AG08395 (cell line): ENCODE results near the gene KLHDC10.
A peak's percentile ranks its signal among the peaks of the same experiment; 100 is the strongest.
"Not testable (repeated sequence)": the region's sequence is repeated elsewhere in the genome, so short reads cannot be mapped to it uniquely, and the experiment has no call there.

Source experiments
- DNase-seq: peaks from one replicate; pipeline ENCODE4 v3.0.0; 2012; ENCODE audit warnings: mixed read lengths, low spot score

Gene KLHDC10

DNA sequence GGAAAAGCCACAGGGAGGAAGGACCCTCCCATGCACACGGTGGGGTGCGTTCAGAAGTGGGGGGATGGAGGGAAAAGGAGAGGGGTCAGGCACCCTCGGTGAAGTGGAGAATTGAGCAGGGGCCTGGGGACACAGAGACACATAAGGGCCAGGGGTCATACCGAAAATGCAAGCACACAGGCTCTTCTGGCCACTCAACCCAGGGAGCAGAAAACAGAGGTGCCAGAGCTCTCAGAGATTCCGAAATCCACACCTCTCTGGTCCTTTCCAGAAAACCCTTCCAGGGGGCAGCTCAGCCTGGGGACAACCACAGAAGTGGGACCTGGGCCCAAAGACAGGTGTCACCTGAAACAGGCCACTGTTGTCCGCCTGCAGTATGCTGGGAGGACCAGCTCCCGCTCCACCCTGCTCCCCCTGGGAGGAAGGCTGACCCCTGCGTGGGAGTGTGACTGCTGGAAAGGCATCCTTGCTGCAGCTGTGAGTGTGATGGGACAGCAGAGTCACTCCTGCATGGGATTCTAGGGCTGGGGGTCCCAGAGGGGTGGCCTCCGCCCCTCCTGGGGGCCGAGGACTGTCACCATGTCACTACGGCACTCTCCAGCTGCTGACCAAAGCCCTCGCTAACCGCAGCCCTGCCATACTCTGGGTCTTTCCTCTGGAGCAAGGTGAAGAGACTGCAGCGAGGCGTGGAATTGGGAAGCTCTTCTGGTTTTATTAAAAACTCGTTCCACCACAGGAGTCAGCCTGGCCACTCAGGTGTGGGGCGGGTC lies 71.7 kb downstream of the KLHDC10 start:
- no peak for DNase-seq

DNA sequence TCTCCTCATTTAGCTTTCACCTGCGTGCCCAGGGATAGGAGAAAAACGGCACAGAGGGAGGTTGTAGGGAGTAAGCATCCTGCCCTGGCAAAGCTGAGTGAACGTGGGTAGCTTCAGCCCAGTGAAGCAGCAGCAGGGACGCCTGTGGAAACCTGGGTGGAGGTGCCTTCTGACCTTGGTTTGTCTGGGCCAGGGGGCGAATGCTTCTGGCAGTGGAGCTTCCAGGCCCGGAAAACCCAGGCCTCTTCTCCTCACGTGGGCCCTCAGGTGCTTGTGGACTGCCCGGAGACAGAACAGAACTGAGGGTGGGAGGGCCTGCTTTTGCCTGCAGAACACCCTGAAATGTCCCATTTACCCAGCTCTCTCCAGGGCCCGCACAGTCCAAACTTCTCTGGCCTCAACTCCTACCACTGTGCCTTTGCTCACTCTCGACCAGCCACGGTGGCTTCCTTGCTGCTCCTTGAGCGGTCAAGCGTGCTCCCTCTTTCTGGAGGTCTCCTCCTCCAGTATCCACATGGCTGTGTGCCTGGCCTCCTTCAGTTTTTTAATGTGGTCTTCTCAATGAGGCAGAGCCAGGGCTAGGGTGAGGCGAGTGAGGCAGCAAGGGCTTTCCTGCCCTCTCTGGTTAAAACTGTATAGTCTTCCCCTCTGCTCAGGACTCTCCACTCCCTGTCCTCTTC lies 72.5 kb downstream of the KLHDC10 start:
- no peak for DNase-seq

DNA sequence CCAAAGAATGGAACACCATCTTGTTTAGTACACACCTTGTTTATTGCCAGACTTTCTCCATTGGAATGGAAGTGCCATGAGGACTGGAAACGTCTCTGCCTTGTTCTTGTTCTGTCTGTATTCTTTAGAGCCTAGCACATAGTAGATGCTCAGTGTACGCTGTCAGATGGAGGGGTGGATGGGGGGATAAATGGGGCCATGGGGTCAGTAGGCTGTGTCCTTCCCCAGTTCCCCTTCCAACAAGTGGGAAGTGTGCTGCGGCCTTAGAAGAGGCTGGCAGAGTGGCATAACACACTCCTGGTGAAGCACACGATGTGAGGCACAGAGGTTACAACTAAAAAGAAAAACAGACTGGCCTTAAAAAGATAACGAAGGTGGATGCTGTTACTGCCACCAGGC lies 73.0 kb downstream of the KLHDC10 start:
- DNase-seq: no peak

DNA sequence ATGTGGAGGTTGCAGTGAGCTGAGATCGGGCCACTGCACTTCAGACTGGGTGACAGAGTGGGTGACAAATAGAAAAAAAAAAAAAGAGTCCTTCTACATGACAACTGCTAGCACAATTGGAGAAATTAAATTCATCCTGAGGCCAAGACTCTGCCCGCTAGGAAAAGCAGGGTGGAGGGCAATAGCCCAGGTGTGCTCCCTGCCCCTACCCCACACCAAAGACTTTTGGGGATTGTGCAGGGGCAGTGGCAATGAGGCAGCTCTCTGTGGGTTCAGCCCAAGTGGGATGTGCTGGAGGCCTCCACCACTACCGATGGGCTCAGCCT lies 73.6 kb downstream of the KLHDC10 start:
- no peak for DNase-seq

DNA sequence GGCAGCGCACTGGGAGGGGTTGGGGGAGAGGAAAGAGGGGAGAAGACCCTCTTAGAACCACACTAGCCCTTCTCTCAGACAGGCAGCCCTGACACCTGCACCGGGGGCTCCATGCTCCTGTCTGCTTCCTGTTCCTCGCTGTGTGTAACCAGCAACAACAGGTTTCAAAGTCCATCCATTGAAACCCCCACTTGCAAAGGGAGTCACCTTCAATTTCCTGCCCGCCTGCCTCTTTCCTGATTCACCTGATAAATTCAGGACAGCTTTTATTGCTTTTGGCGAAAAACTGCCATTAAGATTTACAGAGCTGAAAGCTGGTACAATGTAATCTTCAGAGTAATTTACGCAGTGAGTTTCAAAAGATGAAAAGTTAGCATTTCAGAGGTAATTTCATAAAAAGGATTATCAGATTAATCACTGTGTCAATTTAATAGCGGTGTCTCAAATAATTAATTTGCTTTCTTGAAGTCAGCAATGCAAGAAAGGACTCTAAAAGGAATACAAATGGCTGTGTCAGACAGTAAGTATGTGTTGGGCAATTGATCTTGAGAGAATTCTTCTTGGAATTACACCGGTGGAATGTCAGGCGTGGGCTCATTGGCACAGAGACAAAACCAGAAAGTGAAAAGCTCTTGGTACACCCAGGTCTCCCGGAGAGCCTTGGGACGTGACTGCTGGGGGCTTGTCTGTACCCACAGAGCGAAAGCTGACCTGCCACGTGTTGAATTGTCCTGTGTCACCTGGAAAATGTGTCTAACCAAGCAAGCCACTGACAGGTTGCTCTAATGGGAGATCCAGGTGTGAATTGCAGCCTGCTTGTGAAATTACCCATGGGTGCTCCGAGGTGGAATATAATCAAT lies 74.2 kb downstream of the KLHDC10 start:
- DNase-seq: peak; percentile 60

DNA sequence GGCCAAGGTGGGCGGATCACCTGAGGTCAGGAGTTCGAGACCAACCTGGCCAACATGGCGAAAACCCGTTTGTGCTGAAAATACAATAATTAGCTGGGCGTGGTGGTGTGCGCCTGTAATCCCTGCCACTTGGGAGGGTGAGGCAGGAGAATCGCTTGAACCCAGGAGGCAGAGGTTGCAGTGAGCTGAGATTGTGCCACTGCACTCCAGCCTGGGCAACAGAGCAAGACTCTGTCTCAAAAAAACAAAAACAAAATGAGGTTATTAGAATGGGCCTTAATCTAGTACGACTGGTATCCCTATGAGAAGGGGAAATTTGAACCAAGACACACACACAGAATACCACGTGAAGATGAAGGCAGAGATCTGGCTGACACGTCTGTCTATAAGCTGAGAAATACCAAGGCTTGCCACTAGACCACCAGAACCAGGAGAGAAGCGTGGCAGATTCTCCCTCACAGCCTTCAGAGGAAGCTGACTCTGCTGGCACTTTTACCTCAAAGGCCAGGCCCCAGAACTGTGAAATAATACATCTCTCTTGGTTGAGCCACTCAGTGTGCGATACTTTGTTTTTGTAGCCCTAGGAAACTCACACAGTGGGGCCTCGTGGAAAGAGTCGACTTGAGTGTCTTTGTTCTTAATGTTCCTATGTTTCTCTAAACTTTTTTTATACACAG lies 75.2 kb downstream of the KLHDC10 start:
- no peak for DNase-seq

DNA sequence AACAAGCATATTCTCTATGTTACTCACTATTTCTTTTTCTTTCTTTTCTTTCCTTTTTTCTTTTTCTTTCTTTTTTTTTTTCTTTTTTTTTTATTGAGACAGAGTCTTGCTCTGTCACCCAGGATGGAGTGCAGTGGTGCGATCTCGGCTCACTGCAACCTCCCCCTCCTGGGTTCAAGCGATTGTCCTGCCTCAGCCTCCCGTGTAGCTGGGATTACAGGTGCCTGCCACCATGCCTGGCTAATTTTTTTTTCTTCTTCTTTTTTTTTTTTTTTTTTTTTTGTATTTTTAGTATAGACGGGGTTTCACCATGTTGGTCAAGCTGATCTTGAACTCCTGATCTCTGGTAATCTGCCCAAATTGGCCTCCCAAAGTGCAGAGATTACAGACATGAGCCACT lies 75.8 kb downstream of the KLHDC10 start:
- not testable (repeated sequence) for DNase-seq

DNA sequence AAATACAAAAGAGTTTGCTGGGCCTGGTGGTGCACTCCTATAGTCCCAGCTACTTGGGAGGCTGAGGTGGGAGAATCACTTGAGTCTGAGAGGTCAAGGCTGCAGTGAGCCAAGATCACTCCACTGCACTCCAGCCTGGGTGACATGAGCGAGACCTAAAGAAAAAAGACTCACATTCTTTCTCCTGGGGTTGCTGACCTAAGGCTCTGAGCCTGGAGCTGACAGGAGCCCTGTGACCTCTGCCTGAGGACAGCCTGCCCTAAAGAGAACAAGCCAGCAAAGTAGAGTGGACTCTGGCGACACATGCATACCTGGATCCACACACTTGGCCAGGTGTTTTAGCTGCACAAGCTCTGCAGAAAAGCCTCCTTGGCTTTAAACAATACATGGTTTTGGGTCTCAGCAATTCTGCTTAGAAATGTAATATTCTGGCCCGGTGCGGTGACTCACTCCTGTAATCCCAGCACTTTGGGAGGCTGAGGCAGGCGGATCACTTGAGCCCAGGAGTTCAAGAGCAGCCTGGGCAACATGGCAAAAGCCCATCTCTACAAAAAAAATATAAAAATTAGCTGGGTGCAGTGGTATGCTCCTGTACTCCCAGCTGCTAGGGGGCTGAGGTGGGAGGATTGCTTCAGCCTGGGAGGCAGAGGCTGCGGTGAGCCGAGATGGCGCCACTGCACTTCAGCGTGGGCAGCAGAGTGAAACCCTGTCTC lies 76.5 kb downstream of the KLHDC10 start:
- no peak for DNase-seq

DNA sequence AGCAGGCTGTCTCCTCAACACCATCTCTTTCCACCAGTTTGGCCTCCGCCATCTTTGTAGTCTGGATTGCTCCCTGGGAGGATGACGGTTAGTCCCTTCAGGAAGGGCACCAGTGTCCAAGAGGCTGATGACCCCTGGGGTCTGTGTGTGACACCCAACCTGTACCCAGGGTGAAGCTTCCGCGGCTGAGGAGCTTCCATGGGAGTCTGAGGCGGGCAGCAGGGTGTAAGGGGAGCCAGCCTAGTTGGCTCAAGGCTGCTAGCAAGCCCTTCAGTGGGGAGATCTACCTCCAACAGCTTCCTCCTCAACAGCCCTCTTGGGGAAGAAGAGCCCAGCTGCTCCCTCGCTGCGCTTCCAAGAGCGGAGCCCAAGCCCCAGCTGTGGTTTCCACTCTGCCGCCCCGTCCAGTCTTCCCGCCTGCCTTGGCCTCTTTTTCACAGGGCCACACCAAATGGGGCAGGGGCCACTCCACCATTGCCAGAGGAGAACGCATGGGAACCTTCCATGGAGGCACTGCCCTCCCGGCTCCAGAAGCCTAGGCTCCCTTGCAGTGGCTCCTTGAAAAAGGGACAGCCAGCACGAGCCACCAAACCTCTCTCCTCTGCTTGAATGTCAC lies 77.5 kb downstream of the KLHDC10 start:
- no peak for DNase-seq

DNA sequence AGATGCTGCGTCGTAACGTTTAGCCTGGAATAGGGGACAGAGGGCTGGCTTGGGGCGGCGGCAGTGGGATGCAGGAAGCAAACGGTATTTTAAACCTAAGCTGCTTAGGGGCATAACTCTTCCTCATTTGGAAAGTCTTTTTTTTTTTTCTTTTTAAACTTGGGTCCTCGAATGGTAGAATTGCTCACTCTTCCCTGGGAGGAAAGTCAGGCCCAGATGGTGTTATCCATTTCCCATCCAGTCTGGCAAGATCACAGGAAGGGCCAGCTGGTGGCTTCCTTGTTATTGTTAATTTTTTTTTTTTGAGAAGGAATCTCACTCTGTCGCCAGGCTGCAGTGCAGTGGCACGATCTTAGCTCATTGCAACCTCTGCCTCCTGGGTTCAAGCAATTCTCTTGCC lies 78.2 kb downstream of the KLHDC10 start:
- DNase-seq: peak; percentile 53

DNA sequence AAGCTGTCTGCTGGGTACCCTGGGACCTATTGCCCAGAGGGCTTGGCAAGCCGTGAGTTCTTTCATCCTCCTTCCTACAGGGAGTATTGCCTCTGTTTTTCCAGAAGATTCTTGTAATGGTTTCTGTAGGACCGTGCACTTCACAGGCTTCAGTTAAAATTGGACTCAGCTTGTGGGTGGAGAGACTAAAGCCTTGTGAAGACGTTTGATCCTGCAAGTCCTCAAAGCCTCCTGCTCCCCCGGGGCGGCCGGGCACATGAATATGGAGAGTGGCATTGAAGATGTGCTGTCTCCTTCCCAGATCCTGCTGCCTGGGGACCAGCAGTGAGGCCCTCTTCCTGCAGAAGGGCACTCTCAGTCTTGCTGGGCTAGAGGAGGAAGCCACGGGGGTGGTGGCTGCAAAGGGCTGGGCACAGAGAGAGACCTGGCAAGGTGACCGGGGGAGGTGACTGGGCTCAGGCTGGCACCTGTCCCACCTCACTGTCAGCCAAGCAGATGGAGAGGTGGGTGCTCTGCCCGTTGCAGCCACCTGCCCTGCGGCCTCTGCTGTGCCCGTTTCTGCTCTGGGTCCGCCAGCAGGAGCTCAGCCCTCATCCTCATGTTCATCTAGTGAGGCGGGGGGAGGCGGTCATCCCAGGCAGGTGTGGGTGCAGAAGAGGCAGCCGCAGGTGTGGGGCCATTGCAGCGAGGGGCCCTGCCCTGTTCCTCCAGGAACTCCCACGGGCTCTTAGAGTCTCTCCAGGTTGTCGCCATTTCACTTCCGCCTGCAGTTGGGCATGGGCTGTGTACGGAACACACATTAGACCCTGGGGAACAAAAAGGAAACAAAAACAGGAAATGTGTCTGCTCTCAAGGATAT lies 79.2 kb downstream of the KLHDC10 start:
- DNase-seq: no peak

DNA sequence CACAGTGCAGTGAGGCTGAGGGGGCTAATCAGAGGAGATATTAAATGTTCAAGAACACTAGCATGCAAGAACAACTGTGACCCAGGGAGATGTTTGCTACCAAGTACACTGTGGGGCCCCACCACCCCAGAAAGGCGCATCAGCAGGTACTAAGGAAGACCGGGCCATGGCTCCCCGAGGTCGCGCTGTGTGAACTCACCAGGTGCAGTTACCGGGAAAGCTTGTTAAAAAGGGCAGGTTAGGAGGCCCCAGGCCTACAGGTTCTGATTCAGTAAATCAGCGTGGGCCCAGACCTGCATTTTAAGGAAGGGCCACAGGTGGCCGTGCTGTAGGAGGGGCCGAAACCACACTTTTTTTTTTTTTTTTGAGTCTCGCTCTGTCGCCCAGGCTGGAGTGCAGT lies 80.3 kb downstream of the KLHDC10 start:
- DNase-seq: no peak

DNA sequence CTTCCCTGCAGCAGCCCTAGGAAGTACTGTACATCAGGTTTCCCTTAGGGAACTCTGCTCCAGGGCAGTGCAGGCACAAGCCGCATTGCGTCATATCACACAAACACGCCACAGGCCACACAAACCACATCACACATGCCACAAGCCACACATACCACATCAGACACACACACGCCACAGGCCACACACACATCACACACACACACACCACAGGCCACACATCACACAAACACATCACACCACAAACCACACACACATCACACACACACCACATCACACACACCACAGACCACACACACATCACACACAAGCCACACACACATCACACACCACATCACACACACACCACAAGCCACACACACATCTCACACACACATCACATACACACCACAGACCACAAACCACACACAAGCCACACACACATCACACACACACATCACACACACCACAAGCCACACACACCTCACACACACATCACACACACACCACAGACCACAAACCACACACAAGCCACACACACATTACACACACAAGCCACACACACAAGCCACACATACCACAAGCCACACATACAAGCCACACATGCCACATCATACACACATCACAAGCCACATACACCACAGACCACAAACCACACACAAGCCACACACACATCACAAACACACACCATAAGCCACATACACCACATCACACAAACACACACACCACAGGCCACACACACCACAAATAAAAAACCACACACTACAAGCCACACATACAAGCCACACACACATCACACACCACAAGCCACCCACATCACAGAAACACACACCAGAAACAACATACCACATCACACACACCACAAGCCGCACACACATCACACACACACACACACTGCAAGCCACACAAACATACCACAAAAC lies 81.5 kb downstream of the KLHDC10 start:
- no peak for DNase-seq

DNA sequence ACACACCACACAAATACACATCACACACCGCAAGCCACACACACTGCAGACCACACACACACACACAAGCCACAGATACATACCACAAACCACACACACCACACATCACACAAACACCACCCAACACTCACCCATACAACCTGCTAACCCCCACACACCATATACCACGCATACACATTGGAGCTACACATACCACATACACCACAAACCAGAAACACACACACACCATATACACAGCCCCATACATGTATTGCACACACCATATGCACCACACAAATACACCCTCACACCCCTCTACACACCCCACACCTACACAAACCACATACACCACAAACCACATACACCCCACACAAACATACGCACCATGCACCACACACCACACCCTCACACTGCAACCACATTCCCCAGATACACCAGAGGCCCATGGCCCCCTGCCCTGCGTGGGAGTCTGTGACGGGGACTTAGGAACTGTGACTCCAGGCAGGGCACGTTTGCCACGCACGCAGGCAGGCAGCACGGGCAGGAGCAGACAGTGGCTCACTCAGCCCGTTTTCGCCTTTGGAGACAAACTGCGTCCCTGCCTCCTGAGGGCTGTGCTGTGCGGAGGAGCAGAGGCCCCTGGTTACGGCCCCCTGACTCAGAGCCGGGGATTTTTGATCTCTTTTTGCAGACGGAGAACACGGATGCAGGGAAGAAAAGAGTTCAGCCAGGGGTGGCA lies 82.3 kb downstream of the KLHDC10 start:
- DNase-seq: no peak

DNA sequence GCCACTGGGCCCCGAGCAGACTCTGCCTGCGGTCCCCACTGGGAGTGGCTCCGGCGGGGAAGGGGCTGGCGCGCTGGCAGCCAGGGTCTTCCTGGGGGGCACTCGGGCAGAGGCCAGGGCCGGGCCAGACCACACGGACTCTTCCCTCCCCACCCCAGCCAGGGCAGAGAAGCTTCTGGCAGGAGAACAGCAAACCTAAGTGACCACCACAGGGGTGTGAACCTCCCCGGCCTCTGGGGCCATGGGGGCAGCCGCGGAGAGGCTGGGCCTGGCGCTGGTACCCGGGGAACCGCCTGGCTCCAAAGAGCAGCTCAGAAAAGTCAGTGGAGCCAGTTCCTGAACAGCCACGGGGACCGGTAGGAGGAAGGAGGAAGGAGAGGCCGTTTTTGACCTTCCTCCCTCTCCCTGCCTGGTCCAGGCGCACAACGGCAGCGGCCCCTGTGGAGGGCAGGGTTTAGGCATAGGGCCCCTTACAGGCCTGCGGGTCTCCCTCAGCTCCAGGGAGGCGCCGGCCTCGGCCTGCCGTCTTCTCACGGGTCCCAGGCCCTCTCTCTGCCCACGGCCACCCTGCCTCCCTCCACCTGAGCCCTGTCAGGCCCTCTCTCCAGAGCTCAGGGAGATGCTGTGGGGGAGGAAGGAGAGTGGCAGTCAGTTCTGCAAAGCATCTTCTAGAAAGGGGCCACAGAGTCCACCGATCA lies 83.0 kb downstream of the KLHDC10 start:
- DNase-seq: no peak

DNA sequence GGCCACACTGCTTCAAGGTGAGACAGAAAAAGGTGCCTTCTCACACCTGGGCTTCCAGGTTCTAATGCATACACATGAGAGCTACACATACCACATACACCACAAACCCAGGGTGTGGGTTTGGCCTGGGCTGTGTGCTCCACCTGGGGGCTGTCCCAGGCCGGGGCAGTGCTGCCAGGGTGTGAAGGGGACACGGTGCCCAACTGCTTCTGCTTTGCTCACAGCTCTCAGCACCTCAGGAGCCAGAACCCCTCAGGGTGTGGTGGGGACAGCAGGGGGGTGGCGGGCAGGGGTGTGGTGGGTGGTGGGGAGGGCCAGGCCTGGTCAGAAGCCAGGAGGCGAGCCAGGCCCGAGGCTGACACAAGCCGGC lies 83.8 kb downstream of the KLHDC10 start:
- no peak for DNase-seq

DNA sequence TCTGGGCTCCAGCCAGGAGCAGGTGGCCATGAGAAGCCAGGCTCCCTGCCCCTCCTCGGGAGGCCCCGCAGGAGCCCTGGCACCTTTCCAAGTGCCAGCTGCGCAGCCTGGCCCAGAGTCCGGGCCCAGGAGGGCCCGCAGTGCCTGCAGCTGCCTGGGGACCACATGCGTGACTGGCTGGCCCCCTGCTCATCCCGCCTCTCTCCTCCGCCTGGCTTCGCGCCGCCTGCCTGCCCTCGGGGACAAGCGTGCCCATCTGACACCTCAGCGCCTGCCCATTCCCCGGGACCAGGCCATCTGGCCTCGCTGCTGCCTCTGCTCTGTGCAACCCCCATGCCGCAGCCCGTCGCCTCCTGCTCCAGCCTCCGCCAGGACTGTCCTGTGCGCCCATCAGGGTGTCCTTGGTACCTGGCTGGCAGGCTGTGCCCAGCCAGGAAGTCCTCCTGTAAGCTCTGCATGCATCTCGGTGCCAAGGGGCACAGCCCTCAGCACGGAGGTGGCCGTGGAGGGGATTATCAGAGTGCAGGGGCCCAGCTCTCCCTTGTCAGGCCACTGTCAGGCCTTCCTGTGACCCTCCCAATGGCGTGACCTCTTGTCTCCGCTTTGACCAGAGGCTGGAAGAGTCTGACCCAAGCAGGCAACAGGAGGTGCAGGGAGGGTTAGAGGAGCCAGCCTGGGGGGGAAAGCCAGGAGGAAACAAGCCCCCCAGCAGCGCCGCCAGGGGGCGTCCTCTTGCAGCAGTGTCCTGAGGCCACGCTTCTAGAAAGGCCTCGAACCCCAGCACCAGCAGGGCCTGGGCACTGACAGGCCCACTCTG lies 84.4 kb downstream of the KLHDC10 start:
- DNase-seq: no peak
